Smooth muscle cell (in vitro differentiated cells): ENCODE data around the gene ANGPTL5. TPM values are rescaled to one million over a fixed set of nuclear protein-coding genes. Genes with fewer than 3 reads are reported as not detected.

Experiments
- DNase-seq: peaks from one replicate; lab custom pipeline; 2025; ENCODE audit not compliant: unreplicated experiment; lab: John Stamatoyannopoulos, UW
- H2AFZ ChIP-seq: fragments of 200-600 bp; sonication (generic); 2 replicates; pipeline ENCODE4 v1.6.0; 2016; ENCODE audit warnings: antibody characterized with exemption, low read depth, mild to moderate bottlenecking
- H3F3A ChIP-seq: fragments of 200-600 bp; sonication (generic); 2 replicates; pipeline ENCODE4 v1.6.0; 2017; ENCODE audit warnings: antibody characterized with exemption, low read depth
- H3K27ac ChIP-seq: fragments of 200-600 bp; sonication (generic); 2 replicates; pipeline ENCODE4 v1.5.1; 2016; ENCODE audit warnings: low read depth, mild to moderate bottlenecking
- H3K27me3 ChIP-seq: fragments of 200-600 bp; sonication (generic); 2 replicates; pipeline ENCODE4 v1.6.1; 2016; ENCODE audit warnings: low read depth, mild to moderate bottlenecking
- H3K36me3 ChIP-seq: fragments of 200-600 bp; sonication (generic); 2 replicates; pipeline ENCODE4 v1.5.1; 2016; ENCODE audit warnings: low read depth
- H3K4me1 ChIP-seq: fragments of 200-600 bp; sonication (generic); 2 replicates; pipeline ENCODE4 v1.5.1; 2016; ENCODE audit warnings: low read depth
- H3K4me2 ChIP-seq: fragments of 200-600 bp; sonication (generic); 2 replicates; pipeline ENCODE4 v1.6.0; 2016; ENCODE audit warnings: mild to moderate bottlenecking
- H3K4me3 ChIP-seq: fragments of 200-600 bp; sonication (generic); 2 replicates; pipeline ENCODE4 v1.5.1; 2016; ENCODE audit warnings: mild to moderate bottlenecking
- H3K79me2 ChIP-seq: fragments of 200-600 bp; sonication (generic); 2 replicates; pipeline ENCODE4 v1.6.0; 2016; ENCODE audit warnings: low read depth, mild to moderate bottlenecking
- H3K9ac ChIP-seq: fragments of 200-600 bp; sonication (generic); 2 replicates; pipeline ENCODE4 v1.6.0; 2016; ENCODE audit warnings: low read depth
- H3K9me3 ChIP-seq: fragments of 200-600 bp; sonication (generic); replicated peaks from 2 replicates; pipeline ENCODE4 v1.5.1; 2016; ENCODE audit warnings: low read depth
- H4K20me1 ChIP-seq: fragments of 200-600 bp; sonication (generic); 2 replicates; pipeline ENCODE4 v1.6.0; 2016; ENCODE audit warnings: low read depth
- WGBS: methylation state at CpG from one replicate; pipeline ENCODE4 v1.1.7; 2016; ENCODE audit warnings: low lambda C conversion rate; 5-methylcytosine and 5-hydroxymethylcytosine counted together
- polyA plus RNA-seq: library from polyadenylated mRNA; unstranded; fragments of >200 nt; fragmentation: Nextera tagmentation; extraction: Ambion mirVana; gene quantifications from 2 replicates; pipeline ENCODE4 v1.2.1, GENCODE V29; 2016
- total RNA-seq: library from RNA; depleted of rRNA; stranded (reverse); fragments of >200 nt; gene quantifications from 2 replicates; pipeline ENCODE4 v1.2.3, GENCODE V29; 2014
- TF ChIP-seq, protein P1 (sequence below): fragments of 200-600 bp; sonication (generic); IDR thresholded peaks from 2 replicates; pipeline ENCODE4 v1.5.1; 2017; ENCODE audit warnings: borderline replicate concordance, mild to moderate bottlenecking, antibody characterized with exemption; ENCODE audit not compliant: insufficient read depth, poor library complexity, severe bottlenecking

Gene ANGPTL5
- total and polyA plus RNA-seq, 2 experiments from 2014 or later, result not detected

DNA sequence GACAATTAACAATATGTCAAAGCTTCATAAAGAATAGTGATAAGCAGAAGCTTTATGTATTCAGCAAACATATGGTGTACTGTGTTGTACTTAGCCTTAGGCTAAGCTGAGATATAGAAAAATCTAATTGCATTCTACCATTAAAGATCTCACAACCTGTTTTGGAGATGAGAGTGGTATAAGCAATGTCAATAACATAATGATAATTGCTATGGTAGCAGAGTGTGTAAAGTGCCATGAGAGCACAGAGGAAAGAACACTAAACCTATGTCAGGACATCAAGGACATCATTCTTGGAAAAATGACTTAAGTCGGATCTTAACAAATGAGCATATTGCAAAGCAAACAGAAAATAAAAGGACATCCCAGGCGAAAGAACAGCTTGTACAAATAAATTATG is 28.6 kb upstream of the ANGPTL5 start:
- Histone ChIP-seq H3K27me3 (no peaks in the 10 kb centered on the region), H3K9ac (no peak overlapping the region), H4K20me1 (no peaks in the 10 kb centered on the region), H3K4me1 (no peaks in the 10 kb centered on the region), H3K4me2 (no peak overlapping the region), H3K9me3 (no peaks in the 10 kb centered on the region), H3F3A (no peaks in the 10 kb centered on the region), H2AFZ (no peak overlapping the region), H3K79me2 (no peaks in the 10 kb centered on the region), H3K36me3 (no peaks in the 10 kb centered on the region), H3K4me3 (no peak overlapping the region), H3K27ac (no peak overlapping the region)
- TF ChIP-seq, protein P1, sequence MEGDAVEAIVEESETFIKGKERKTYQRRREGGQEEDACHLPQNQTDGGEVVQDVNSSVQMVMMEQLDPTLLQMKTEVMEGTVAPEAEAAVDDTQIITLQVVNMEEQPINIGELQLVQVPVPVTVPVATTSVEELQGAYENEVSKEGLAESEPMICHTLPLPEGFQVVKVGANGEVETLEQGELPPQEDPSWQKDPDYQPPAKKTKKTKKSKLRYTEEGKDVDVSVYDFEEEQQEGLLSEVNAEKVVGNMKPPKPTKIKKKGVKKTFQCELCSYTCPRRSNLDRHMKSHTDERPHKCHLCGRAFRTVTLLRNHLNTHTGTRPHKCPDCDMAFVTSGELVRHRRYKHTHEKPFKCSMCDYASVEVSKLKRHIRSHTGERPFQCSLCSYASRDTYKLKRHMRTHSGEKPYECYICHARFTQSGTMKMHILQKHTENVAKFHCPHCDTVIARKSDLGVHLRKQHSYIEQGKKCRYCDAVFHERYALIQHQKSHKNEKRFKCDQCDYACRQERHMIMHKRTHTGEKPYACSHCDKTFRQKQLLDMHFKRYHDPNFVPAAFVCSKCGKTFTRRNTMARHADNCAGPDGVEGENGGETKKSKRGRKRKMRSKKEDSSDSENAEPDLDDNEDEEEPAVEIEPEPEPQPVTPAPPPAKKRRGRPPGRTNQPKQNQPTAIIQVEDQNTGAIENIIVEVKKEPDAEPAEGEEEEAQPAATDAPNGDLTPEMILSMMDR, result no peak
- DNase-seq, result no peak
- WGBS, result 86% methylated on average over 2 of the region's 2 CpGs

DNA sequence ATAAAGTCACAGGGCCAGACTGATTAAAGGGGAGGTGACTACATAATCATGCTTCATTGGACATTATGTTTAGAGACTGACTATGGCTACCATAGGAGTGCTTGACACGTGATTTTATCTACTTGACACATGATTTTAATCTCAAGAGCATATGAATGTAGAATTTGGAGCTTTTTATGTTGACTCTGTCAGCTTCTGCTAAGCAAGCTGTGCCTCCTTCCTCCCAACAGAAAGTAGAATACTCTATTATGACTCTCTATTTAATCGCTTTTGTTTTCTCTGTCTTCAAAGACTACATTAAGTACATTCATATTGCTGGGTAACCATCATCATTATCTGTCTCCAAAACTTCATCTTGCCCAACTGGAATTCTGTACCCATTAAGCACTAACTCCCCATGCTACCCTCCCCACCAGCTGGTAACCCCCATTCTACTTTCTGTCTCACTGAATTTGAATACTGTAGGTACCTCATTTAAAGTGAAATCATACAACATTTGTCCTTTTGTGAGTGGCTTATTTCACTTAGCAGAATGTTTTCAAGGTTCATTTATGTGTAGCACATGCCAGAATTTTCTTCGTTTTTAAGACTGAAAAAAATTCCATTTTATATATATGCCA is 24.7 kb upstream of the ANGPTL5 start:
- Histone ChIP-seq H2AFZ (no peak overlapping the region), H3K4me3 (no peak overlapping the region), H3K4me1 (no peaks in the 10 kb centered on the region), H3F3A (no peaks in the 10 kb centered on the region), H3K27ac (no peak overlapping the region), H3K36me3 (no peaks in the 10 kb centered on the region), H3K4me2 (no peak overlapping the region), H3K79me2 (no peaks in the 10 kb centered on the region), H4K20me1 (no peaks in the 10 kb centered on the region), H3K27me3 (no peaks in the 10 kb centered on the region), H3K9ac (no peak overlapping the region), H3K9me3 (no peaks in the 10 kb centered on the region)
- DNase-seq, result no peak
- WGBS, result 92% methylated on average over 3 of the region's 3 CpGs
- TF ChIP-seq, protein P1, result no peak

GRCh38 chr11:101931692-101932091 is 15.4 kb upstream of the ANGPTL5 start:
- no peaks in the 10 kb centered on the region for H4K20me1 ChIP-seq
- no peak overlapping the region for H3K4me3 ChIP-seq
- no peak overlapping the region for H3K27ac ChIP-seq
- no peaks in the 10 kb centered on the region for H3K4me1 ChIP-seq
- 97% methylated on average over 6 of the region's 6 CpGs for WGBS
- H3K79me2 ChIP-seq, result no peaks in the 10 kb centered on the region
- DNase-seq, result no peak
- H3K4me2 ChIP-seq, result no peak overlapping the region
- no peaks in the 10 kb centered on the region for H3K27me3 ChIP-seq
- H3K36me3 ChIP-seq, result no peaks in the 10 kb centered on the region
- H3K9me3 ChIP-seq, result no peaks in the 10 kb centered on the region
- no peak overlapping the region for H2AFZ ChIP-seq
- no peak overlapping the region for H3K9ac ChIP-seq
- no peaks in the 10 kb centered on the region for H3F3A ChIP-seq
- TF ChIP-seq, protein P1, result no peak

DNA sequence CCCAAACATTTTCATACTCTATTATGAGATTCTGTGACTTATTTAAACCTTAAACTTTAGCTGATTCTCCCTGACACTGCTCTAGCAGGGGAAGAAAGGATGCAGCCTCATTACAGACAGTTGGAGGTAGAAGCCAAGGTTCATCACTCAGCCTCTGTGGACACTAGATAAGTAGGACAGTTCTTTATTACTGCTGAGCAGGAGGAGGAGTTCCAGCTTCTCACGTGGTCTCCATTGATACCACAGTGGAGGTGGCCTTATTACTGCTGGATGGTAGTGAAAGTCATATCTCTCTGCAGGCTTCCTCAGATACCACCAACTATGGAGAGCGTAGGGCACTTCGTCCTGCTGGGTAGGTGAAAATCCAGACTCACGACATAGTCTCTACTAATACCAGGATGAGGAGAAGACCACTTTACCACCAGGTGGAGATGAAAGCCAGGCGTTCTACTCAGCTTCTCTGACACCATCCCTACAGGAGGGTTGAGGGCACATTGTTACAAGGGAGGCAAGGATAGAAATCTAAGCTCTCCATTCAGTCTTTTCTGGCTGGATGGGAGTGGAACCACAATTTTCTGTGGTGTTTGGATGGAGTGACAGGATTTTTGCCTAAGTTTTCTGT is 13.1 kb upstream of the ANGPTL5 start:
- Histone ChIP-seq H4K20me1 (no peaks in the 10 kb centered on the region), H3K27ac (no peak overlapping the region), H3K9ac (no peak overlapping the region), H3F3A (no peaks in the 10 kb centered on the region), H3K4me2 (no peak overlapping the region), H3K27me3 (no peaks in the 10 kb centered on the region), H3K79me2 (no peaks in the 10 kb centered on the region), H3K4me3 (no peak overlapping the region), H2AFZ (no peak overlapping the region), H3K9me3 (no peaks in the 10 kb centered on the region), H3K4me1 (no peaks in the 10 kb centered on the region), H3K36me3 (no peaks in the 10 kb centered on the region)
- TF ChIP-seq, protein P1, result no peak
- DNase-seq, result no peak
- WGBS, result 88% methylated on average over 5 of the region's 5 CpGs
